ENCODE results near the gene TUBA4A.

DNA sequence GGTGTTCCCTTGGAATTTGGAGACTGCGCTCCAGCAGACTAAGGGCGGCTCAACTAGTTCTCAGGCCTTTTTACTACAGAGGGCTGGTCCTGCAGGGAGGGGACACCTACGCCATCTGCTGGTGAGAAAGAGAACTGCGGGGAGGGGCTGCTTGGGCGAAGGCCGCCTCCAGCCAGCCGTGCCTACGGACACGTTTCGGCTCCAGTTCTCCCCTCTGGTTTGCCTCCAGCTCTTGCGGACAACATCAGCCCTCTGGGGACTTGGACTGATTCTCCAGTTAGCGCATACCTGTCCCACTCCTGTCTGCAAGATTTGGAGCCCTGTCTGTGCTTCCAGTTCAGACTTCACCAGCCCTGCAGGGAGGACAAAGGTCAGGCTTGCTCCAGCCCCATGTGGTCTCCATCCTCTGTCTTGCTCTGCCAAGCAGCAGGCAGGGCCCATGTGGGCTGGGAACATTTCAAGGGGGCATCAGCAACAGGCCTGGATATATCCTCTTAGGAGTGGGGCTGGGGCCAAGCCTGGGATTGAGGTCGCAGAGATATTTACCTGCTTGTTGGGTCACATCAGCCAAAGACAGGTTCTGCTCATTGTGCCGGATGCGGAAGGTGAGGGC, 45.1 kb upstream of the TUBA4A start:
- TF ChIP-seq, protein P1, sequence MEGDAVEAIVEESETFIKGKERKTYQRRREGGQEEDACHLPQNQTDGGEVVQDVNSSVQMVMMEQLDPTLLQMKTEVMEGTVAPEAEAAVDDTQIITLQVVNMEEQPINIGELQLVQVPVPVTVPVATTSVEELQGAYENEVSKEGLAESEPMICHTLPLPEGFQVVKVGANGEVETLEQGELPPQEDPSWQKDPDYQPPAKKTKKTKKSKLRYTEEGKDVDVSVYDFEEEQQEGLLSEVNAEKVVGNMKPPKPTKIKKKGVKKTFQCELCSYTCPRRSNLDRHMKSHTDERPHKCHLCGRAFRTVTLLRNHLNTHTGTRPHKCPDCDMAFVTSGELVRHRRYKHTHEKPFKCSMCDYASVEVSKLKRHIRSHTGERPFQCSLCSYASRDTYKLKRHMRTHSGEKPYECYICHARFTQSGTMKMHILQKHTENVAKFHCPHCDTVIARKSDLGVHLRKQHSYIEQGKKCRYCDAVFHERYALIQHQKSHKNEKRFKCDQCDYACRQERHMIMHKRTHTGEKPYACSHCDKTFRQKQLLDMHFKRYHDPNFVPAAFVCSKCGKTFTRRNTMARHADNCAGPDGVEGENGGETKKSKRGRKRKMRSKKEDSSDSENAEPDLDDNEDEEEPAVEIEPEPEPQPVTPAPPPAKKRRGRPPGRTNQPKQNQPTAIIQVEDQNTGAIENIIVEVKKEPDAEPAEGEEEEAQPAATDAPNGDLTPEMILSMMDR (IDR thresholded peaks at IDR 0.05; ENCODE audit: insufficient read depth, low read length), result peak; percentile 97
- TF ChIP-seq POLR2AphosphoS5 (IDR thresholded peaks at IDR 0.05; ENCODE audit: low read depth) (no peak), GABPA (IDR thresholded peaks at IDR 0.05; ENCODE audit: low read depth) (no peak), SPI1 (IDR thresholded peaks at IDR 0.05; ENCODE audit: borderline replicate concordance, low read depth) (no peak; the same call in 1 of the 2 replicates)
- TF ChIP-seq, protein P2, sequence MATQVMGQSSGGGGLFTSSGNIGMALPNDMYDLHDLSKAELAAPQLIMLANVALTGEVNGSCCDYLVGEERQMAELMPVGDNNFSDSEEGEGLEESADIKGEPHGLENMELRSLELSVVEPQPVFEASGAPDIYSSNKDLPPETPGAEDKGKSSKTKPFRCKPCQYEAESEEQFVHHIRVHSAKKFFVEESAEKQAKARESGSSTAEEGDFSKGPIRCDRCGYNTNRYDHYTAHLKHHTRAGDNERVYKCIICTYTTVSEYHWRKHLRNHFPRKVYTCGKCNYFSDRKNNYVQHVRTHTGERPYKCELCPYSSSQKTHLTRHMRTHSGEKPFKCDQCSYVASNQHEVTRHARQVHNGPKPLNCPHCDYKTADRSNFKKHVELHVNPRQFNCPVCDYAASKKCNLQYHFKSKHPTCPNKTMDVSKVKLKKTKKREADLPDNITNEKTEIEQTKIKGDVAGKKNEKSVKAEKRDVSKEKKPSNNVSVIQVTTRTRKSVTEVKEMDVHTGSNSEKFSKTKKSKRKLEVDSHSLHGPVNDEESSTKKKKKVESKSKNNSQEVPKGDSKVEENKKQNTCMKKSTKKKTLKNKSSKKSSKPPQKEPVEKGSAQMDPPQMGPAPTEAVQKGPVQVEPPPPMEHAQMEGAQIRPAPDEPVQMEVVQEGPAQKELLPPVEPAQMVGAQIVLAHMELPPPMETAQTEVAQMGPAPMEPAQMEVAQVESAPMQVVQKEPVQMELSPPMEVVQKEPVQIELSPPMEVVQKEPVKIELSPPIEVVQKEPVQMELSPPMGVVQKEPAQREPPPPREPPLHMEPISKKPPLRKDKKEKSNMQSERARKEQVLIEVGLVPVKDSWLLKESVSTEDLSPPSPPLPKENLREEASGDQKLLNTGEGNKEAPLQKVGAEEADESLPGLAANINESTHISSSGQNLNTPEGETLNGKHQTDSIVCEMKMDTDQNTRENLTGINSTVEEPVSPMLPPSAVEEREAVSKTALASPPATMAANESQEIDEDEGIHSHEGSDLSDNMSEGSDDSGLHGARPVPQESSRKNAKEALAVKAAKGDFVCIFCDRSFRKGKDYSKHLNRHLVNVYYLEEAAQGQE (IDR thresholded peaks at IDR 0.05; ENCODE audit: insufficient replicate concordance, low read depth), result peak; percentile 13
